HEK293 (cell line): ENCODE data around the gene ANGEL2.
A peak's percentile ranks its signal among the peaks of the same experiment; 100 is the strongest.

Experiments
- ATF2 ChIP-seq: fragments of 450-650 bp; formaldehyde crosslinking; IDR thresholded peaks from 2 replicates; pipeline ENCODE4 v1.5.1; 2016; ENCODE audit warnings: missing biosample characterization, missing genetic modification characterization, low read depth
- EGR2 ChIP-seq: fragments of 450-650 bp; formaldehyde crosslinking; IDR thresholded peaks from 2 replicates; pipeline ENCODE4 v1.5.1; 2016; ENCODE audit warnings: low read depth, missing biosample characterization, missing genetic modification characterization
- GLI2 ChIP-seq: fragments of 450-650 bp; formaldehyde crosslinking; IDR thresholded peaks from 2 replicates; pipeline ENCODE4; 2017; ENCODE audit warnings: missing biosample characterization, missing genetic modification characterization, low read depth, borderline replicate concordance
- KLF16 ChIP-seq: fragments of 450-650 bp; formaldehyde crosslinking; IDR thresholded peaks from 2 replicates; pipeline ENCODE4 v1.5.1; 2017; ENCODE audit warnings: missing biosample characterization, missing genetic modification characterization
- OVOL3 ChIP-seq: fragments of 450-650 bp; formaldehyde crosslinking; IDR thresholded peaks from 2 replicates; pipeline ENCODE4 v1.5.1; 2016; ENCODE audit warnings: missing biosample characterization, missing genetic modification characterization
- TCF7L2 ChIP-seq: IDR thresholded peaks from 2 replicates; pipeline ENCODE4 v1.6.1; 2011; ENCODE audit warnings: low read depth, mild to moderate bottlenecking, inconsistent platforms, low read length, moderate library complexity, borderline replicate concordance
- TSHZ1 ChIP-seq: fragments of 450-650 bp; formaldehyde crosslinking; IDR thresholded peaks from 2 replicates; pipeline ENCODE4 v1.5.1; 2016; ENCODE audit warnings: missing biosample characterization, missing genetic modification characterization, borderline replicate concordance
- WT1 ChIP-seq: fragments of 450-650 bp; formaldehyde crosslinking; IDR thresholded peaks from 2 replicates; pipeline ENCODE4 v1.5.1; 2016; ENCODE audit warnings: missing biosample characterization, missing genetic modification characterization
- ZNF114 ChIP-seq: fragments of 450-650 bp; formaldehyde crosslinking; IDR thresholded peaks from 2 replicates; pipeline ENCODE4 v1.5.0; 2017; ENCODE audit warnings: missing biosample characterization, missing genetic modification characterization
- ZNF132 ChIP-seq: fragments of 450-650 bp; formaldehyde crosslinking; IDR thresholded peaks from 2 replicates; pipeline ENCODE4 v1.5.1; 2017; ENCODE audit warnings: missing biosample characterization, missing genetic modification characterization, borderline replicate concordance
- ZNF202 ChIP-seq: fragments of 450-650 bp; formaldehyde crosslinking; IDR thresholded peaks from 2 replicates; pipeline ENCODE4 v1.5.1; 2016; ENCODE audit warnings: missing biosample characterization, missing genetic modification characterization, borderline replicate concordance
- ZNF214 ChIP-seq: fragments of 450-650 bp; formaldehyde crosslinking; IDR thresholded peaks from 2 replicates; pipeline ENCODE4 v1.5.1; 2017; ENCODE audit warnings: missing biosample characterization, mild to moderate bottlenecking, missing genetic modification characterization, borderline replicate concordance
- ZNF354C ChIP-seq: fragments of 450-650 bp; formaldehyde crosslinking; IDR thresholded peaks from 2 replicates; pipeline ENCODE4 v1.5.1; 2016; ENCODE audit warnings: missing biosample characterization, missing genetic modification characterization, low read depth, borderline replicate concordance
- ZNF394 ChIP-seq: fragments of 450-650 bp; formaldehyde crosslinking; IDR thresholded peaks from 2 replicates; pipeline ENCODE4 v1.5.1; 2016; ENCODE audit warnings: missing biosample characterization, missing genetic modification characterization, mild to moderate bottlenecking, moderate library complexity, borderline replicate concordance
- ZNF416 ChIP-seq: fragments of 450-650 bp; formaldehyde crosslinking; IDR thresholded peaks from 2 replicates; pipeline ENCODE4 v1.5.1; 2016; ENCODE audit warnings: missing biosample characterization, missing genetic modification characterization
- ZNF423 ChIP-seq: fragments of 450-650 bp; formaldehyde crosslinking; IDR thresholded peaks from 2 replicates; pipeline ENCODE4 v1.5.1; 2016; ENCODE audit warnings: missing biosample characterization, missing genetic modification characterization
- ZNF501 ChIP-seq: fragments of 450-650 bp; formaldehyde crosslinking; IDR thresholded peaks from 2 replicates; pipeline ENCODE4 v1.5.1; 2016; ENCODE audit warnings: missing biosample characterization, missing genetic modification characterization
- ZNF624 ChIP-seq: fragments of 450-650 bp; formaldehyde crosslinking; IDR thresholded peaks from 2 replicates; pipeline ENCODE4 v1.5.1; 2017; ENCODE audit warnings: missing biosample characterization, missing genetic modification characterization
- ZNF639 ChIP-seq: fragments of 450-650 bp; formaldehyde crosslinking; IDR thresholded peaks from 2 replicates; pipeline ENCODE4 v1.5.1; 2016; ENCODE audit warnings: missing biosample characterization, missing genetic modification characterization
- ZNF658 ChIP-seq: fragments of 450-650 bp; formaldehyde crosslinking; IDR thresholded peaks from 2 replicates; pipeline ENCODE4; 2016; ENCODE audit warnings: missing biosample characterization, missing genetic modification characterization
- ZNF664 ChIP-seq: fragments of 450-650 bp; formaldehyde crosslinking; IDR thresholded peaks from 2 replicates; pipeline ENCODE4 v1.5.1; 2016; ENCODE audit warnings: missing biosample characterization, missing genetic modification characterization
- ZNF677 ChIP-seq: fragments of 450-650 bp; IDR thresholded peaks from 2 replicates; pipeline ENCODE4 v1.5.0; 2018; ENCODE audit warnings: missing biosample characterization, mild to moderate bottlenecking, missing genetic modification characterization, moderate library complexity
- ZNF704 ChIP-seq: fragments of 450-650 bp; formaldehyde crosslinking; IDR thresholded peaks from 2 replicates; pipeline ENCODE4 v1.5.1; 2016; ENCODE audit warnings: missing biosample characterization, missing genetic modification characterization
- ZNF76 ChIP-seq: fragments of 450-650 bp; formaldehyde crosslinking; IDR thresholded peaks from 2 replicates; pipeline ENCODE4; 2016; ENCODE audit warnings: low read depth, missing biosample characterization, missing genetic modification characterization, borderline replicate concordance
- ZNF830 ChIP-seq: fragments of 450-650 bp; IDR thresholded peaks from 2 replicates; pipeline ENCODE4 v1.5.0; 2018; ENCODE audit warnings: missing biosample characterization, missing genetic modification characterization, low read depth, mild to moderate bottlenecking, moderate library complexity
- ZSCAN16 ChIP-seq: fragments of 450-650 bp; formaldehyde crosslinking; IDR thresholded peaks from 2 replicates; pipeline ENCODE4 v1.5.1; 2016; ENCODE audit warnings: missing biosample characterization, missing genetic modification characterization
- TF ChIP-seq, protein P1 (sequence below): fragments of 450-650 bp; formaldehyde crosslinking; IDR thresholded peaks from 2 replicates; pipeline ENCODE4 v1.5.1; 2016; ENCODE audit warnings: missing biosample characterization, missing genetic modification characterization
- TF ChIP-seq, protein P2 (sequence below): fragments of 450-650 bp; formaldehyde crosslinking; IDR thresholded peaks from 2 replicates; pipeline ENCODE4 v1.5.1; 2016; ENCODE audit warnings: missing biosample characterization, missing genetic modification characterization

The ANGEL2 gene

DNA sequence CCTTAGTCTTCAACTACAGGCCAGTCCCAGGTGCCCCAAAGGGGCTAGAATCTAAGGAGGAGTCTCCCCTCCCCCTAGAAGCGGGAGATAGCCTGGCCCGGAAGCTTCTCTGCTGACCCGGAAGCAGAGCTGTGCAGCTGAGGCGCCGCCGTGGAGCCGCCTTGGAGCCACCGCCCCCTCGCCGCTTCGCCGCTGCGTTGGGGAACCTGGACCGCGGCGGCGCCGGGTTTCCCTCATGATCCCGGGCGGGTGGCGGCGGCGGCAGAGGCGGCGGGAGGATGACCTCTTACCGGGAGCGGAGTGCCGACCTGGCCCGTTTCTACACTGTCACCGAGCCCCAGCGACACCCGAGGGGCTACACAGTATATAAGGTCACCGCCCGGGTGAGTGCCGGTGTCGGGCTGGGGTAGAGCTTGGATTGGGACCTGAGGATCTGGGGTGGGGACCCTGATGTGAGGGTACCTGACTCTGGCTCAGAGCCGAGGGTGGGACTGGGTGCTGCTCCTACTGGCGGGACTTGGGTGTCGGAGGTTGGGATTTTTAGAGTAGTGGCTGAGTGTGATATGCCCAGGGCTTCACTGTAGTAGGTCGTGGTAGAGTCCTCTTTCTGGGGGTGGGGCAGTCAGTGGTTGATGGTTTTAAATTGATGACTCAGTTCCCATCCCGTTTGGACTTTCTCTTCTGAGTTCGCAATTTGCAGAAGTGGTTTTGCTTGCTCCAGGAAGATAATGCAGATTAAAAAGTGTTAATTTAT lies 35.6 kb upstream of the ANGEL2 start, which contains the start of gene RPS6KC1 (continued):
- TF ChIP-seq ZNF416 (tag by site-specific recombination), result no peak
- TF ChIP-seq, protein P1, sequence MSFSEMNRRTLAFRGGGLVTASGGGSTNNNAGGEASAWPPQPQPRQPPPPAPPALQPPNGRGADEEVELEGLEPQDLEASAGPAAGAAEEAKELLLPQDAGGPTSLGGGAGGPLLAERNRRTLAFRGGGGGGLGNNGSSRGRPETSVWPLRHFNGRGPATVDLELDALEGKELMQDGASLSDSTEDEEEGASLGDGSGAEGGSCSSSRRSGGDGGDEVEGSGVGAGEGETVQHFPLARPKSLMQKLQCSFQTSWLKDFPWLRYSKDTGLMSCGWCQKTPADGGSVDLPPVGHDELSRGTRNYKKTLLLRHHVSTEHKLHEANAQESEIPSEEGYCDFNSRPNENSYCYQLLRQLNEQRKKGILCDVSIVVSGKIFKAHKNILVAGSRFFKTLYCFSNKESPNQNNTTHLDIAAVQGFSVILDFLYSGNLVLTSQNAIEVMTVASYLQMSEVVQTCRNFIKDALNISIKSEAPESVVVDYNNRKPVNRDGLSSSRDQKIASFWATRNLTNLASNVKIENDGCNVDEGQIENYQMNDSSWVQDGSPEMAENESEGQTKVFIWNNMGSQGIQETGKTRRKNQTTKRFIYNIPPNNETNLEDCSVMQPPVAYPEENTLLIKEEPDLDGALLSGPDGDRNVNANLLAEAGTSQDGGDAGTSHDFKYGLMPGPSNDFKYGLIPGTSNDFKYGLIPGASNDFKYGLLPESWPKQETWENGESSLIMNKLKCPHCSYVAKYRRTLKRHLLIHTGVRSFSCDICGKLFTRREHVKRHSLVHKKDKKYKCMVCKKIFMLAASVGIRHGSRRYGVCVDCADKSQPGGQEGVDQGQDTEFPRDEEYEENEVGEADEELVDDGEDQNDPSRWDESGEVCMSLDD (tag by site-specific recombination), result peak; percentile 6
- no peak for TF ChIP-seq ZNF354C (tag by site-specific recombination)
- TF ChIP-seq ZNF704, result no peak
- TF ChIP-seq ZNF830, result no peak
- no peak for TF ChIP-seq ZNF639 (tag by site-specific recombination)
- TF ChIP-seq EGR2, result peak; percentile 6; the same call in 1 of the 2 replicates
- TF ChIP-seq KLF16 (tag by site-specific recombination), result no peak
- no peak for TF ChIP-seq ZNF664 (tag by site-specific recombination)
- TF ChIP-seq, protein P2, sequence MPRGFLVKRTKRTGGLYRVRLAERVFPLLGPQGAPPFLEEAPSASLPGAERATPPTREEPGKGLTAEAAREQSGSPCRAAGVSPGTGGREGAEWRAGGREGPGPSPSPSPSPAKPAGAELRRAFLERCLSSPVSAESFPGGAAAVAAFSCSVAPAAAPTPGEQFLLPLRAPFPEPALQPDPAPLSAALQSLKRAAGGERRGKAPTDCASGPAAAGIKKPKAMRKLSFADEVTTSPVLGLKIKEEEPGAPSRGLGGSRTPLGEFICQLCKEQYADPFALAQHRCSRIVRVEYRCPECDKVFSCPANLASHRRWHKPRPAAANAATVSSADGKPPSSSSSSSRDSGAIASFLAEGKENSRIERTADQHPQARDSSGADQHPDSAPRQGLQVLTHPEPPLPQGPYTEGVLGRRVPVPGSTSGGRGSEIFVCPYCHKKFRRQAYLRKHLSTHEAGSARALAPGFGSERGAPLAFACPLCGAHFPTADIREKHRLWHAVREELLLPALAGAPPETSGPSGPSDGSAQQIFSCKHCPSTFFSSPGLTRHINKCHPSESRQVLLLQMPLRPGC (tag by site-specific recombination), result no peak
- TF ChIP-seq OVOL3 (tag by site-specific recombination), result no peak
- no peak for TF ChIP-seq ZNF202 (tag by site-specific recombination)
- TF ChIP-seq GLI2 (tag by site-specific recombination), result no peak
- no peak for TF ChIP-seq ZNF394 (tag by site-specific recombination)
- no peak for TF ChIP-seq ZSCAN16 (tag by site-specific recombination)
- TF ChIP-seq ATF2 (tag by site-specific recombination), result no peak
- no peak for TF ChIP-seq TSHZ1 (tag by site-specific recombination)
- TF ChIP-seq ZNF624 (tag by site-specific recombination), result no peak
- no peak for TF ChIP-seq ZNF677 (tag by site-specific recombination)
- TF ChIP-seq ZNF76 (tag by site-specific recombination), result 0 out of 2 replicates have a peak, but pooled peaks have one; percentile 14
- no peak for TF ChIP-seq ZNF658 (tag by site-specific recombination)
- TF ChIP-seq WT1, result no peak
- no peak for TF ChIP-seq ZNF214
- no peak for TF ChIP-seq ZNF114
- TF ChIP-seq ZNF423 (tag by site-specific recombination), result no peak
- no peak for TF ChIP-seq TCF7L2
- TF ChIP-seq ZNF501 (tag by site-specific recombination), result peak; percentile 38; the same call in 1 of the 2 replicates
- TF ChIP-seq ZNF132 (tag by site-specific recombination), result no peak
